ENCODE measurements around the gene MUL1.
A peak's percentile ranks its signal among the peaks of the same experiment; 100 is the strongest.

The MUL1 gene

DNA sequence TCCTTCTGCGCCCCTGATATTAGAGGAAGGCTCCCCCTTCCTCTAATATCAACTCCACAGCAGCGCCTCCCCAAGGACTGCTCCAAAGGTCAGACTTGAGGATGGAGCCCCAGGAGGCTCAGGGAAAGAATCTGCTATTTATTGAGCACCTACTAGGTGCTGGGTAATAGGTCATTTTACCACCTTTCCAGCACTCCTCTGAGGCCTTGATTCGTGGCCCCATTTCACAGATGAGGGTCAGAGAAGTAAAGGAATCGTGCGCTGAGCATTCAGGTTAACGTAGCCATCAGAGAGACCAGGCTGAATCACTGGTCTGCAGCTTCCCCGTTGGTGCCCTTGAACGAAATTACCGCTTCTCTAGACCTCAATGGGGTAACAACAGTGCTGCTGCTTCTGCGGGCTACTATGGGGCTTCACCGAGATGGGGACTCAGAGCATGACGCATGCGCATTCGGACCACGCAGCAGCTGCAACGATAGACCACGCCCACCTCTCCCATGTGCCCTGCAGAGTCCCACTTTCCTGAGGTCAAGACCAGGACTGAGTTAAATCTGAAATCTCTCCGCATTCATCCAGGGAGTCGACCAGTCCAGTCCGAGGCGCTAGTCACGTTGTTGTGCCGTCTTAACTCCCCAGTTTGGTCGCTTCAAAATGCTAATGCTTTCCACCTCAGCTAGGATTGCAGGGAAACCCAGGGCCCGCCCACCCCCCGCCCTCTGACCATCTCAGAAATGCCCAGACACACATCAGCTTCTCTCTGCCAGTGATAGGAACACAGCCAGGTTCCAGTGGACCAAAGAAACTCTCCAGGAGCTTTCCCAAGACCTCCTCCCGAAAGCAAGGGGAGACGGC, 34.9 kb downstream of the MUL1 start:
- FAIRE-seq = no peak
- DNase-seq (ENCODE audit: insufficient read length, low spot score) = no peak

DNA sequence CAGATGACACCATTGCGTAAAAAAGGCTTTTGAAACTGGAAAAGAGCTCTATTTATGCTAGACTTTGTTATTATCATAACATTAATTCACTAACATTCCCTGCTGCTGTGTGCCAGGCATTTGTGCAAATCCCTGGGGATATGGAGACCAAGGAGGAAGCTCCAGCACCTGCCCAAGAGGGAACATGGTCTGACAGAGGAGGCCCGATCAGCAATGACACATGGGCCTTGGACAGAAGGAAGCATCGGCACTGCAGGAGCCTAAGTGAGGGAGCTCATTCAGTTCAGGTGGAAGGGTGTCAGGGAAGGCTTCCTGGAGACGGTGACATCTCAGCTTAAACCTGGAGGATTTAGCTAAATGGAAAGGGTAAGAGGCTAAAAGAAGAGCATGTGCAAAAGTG, 35.8 kb downstream of the MUL1 start:
- DNase-seq (ENCODE audit: insufficient read length, low spot score) = no peak
- FAIRE-seq = no peak

DNA sequence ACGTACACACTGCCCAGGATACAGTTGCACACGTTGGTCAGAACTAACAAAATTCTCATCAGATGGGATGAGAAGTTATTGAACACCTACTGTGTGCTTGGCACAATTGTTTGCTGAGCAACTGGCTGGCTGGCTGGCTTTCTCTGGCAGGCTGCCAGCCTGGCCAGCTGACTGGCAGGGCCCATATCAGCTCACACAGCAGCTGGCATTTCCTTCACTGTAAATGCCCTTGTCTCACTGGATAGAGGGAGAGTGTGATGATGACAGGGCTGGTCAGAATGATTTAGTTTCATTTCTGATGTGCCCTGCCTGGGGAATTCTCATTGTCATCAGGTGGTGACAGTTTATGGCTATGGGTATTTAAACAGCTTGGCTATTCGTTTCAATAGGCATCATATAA, 37.8 kb downstream of the MUL1 start:
- no peak for DNase-seq (ENCODE audit: insufficient read length, low spot score)
- no peak for FAIRE-seq

DNA sequence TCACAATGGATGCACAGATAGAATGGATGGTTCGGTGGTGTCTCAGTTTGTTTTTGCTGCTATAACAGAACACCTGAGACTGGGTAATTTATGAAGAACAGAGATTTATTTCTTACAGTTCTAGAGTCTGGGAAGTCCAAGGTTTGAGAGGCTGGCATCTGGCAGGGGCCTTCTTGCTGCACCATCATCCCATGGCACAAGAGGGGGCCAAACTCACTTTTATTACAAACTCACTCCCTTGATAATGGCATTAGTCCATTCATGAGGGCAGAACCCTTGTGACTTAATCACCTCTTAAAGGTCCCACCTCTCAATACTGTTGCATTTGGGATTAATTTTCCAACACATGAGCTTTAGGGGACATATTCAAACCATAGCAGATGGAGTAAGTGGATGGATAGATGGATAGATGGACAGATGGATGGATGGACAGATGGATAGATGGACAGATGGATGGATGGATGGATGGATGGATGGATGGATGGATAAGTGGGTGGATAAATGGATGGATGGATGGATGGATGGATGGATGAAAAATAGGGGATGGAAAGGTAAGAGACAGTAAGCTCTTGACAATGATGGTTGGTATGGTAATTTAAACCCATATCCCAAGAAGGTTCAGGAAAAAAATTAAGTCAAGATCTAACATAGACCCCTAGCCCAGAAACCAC, 38.4 kb downstream of the MUL1 start:
- FAIRE-seq (no peak), DNase-seq (ENCODE audit: insufficient read length, low spot score) (no peak)

DNA sequence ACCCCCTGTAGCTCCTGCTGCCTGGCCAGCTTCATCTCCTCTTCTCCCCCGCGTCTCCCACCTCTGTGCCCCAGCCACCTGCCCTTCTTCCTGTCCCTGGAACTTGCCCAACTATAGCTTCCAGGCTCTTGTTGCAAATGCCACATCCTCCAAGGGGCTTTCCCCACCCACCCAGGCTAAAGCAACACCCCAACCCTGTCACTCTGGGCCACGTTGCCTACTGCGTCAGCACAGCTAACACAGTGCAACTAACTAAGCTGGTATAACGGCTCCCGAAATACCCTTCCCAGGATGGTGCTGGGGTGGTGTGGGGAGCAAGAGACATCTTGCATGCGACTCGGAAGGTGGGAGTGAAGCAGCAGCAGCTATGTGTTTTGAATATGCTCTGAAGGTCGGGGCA, 41.7 kb downstream of the MUL1 start:
- DNase-seq (ENCODE audit: insufficient read length, low spot score) (no peak), FAIRE-seq (no peak)

DNA sequence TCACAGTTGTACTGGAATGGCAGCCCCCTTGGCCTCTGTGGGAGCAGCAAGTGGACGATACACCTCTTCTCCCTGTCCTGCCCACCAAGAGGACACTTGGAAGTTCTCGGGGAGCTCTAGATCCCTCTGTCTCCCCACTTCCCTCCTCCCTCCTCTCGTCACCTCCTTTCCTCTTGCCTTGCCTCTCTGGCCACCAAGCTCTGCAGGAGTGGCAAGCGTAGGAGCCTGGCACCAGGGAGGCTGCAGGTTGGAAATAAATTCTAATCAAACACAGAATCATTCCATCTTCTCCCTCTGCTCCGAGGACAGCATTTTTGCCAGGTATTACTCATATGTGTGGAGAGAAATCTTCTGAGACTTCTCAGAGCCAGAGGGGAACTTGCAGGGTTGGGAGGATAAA, 42.8 kb downstream of the MUL1 start:
- DNase-seq (ENCODE audit: insufficient read length, low spot score) = no peak
- FAIRE-seq = no peak

DNA sequence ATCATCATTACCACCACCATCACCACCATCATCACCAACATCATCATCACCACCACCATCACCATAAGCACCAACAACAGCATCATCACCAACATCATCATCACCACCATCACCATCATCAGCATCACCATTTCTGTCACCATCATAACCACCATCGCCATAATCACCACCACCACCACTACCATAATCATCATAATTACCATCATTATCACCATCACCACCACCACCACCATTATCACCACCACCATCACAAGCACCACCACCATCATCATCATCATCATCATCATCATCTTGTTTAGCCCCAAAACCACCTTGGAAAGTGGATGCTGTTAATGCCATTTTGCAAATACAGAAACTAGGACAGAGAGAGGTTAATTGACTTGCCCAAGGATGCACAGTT, 44.4 kb downstream of the MUL1 start:
- FAIRE-seq = peak; percentile 77

DNA sequence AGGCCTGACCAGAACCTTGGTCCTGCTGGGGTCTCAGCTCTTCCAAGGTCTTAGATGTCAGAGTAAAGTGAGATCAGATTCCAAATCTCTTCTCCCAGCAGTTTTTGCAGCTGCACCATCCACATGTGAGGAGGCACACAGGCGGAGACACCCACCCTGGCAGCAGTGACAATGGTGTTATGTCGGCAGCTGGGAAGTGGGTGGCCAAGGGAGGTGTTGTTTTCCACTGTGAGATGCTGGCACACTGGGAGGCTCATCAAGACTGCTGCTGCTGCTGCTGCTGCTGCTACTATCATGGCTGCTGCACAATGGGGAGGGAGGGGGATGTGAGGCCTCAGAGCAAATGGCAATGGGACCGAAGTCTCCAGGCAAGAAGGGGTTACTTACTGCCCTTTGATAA, 45.6 kb downstream of the MUL1 start:
- FAIRE-seq = no peak
- DNase-seq (ENCODE audit: insufficient read length, low spot score) = no peak

More for the DNA sequence above, 44.4 kb downstream of the MUL1 start:
- no peak for DNase-seq (ENCODE audit: insufficient read length, low spot score)

DNA sequence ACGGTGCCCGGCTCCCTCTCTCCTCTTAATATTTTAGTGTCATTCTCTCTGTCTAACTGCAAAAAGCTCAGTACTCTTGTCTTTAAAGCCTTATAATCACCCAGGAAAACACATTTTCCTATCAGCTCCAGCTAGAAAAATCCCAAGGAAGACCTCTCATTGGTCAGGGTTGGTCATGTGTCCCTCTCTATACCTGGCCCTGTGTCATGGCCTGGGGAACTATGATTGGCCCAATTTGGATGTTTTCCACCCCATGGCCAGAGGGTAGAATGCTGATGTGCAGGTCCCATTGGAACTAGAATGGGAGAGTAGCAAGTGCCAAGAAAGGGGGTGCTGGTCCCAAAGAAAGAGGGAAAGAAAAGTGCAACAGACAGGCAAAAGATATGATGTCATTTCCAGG, 49.2 kb downstream of the MUL1 start:
- no peak for DNase-seq (ENCODE audit: insufficient read length, low spot score)
- no peak for FAIRE-seq

DNA sequence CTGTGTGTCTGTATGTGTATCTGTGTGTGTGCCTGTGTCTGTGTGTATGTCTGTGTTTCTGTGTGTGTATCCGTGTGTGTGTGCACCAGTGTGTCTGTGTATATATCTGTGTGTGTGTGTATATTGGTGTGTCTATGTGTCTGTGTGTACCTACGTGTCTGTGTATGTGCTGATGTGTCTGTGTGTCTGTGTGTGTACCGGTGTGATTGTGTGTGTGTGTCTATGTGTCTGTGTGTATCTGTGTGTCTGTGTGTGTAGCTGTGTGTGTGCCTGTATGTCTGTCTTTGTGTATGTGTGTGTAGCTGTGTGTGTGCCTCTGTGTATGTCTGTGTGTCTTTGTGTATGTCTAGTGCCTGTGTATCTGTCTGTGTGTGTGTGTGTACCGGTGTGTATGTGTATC, 53.9 kb downstream of the MUL1 start:
- DNase-seq (ENCODE audit: insufficient read length, low spot score) (no peak), FAIRE-seq (no peak)

DNA sequence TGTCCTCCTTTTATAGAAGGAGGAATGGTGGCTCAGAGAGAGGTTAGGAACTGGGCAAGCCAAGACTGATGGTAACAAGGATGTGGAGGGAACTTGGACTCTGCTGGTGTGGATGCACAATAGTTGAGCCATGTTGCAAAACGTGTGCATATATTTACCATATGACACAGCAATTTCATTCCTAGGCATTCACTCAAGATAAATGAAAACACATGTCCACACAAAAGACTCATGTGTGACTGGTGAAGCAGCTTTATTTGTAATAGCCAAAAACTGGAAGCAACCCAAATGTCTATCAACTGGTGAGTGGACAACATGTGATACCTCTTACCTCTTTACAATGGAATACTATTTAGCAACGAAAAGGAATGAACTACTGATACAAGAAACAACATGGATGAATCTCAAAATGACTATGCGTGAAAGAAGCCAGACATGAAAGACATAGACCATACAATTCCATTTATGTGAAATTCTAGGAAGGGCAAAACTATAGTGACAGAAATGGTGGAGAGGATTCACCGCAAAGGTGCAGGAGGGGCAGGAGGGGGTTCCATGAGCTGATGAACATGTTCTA, 58.1 kb downstream of the MUL1 start:
- DNase-seq (ENCODE audit: insufficient read length, low spot score) (no peak), FAIRE-seq (no peak)
